ENCODE data around the gene SH3TC2.

The SH3TC2 gene

GRCh38 chr5:148996270-148996669, 66.6 kb downstream of the SH3TC2 start:
- DNase-seq: no peak

- no peak for DNase-seq
Measured at GRCh38 chr5:148995791-148996190, 67.1 kb downstream of the SH3TC2 start.

- no peak for DNase-seq
Measured at GRCh38 chr5:148993283-148993936, 69.5 kb downstream of the SH3TC2 start.

- DNase-seq: no peak
Measured at GRCh38 chr5:148992265-148992664, 70.6 kb downstream of the SH3TC2 start.

GRCh38 chr5:148991566-148991965, 71.3 kb downstream of the SH3TC2 start:
- no peak for DNase-seq

GRCh38 chr5:148990817-148991216, 72.0 kb downstream of the SH3TC2 start:
- no peak for DNase-seq

GRCh38 chr5:148989567-148989966, 73.3 kb downstream of the SH3TC2 start:
- no peak for DNase-seq

GRCh38 chr5:148988328-148988727, 74.5 kb downstream of the SH3TC2 start:
- no peak for DNase-seq

GRCh38 chr5:148986636-148987035, 76.2 kb downstream of the SH3TC2 start:
- no peak for DNase-seq

GRCh38 chr5:148984345-148984744, 78.5 kb downstream of the SH3TC2 start:
- DNase-seq: no peak

GRCh38 chr5:148981353-148981752, 81.5 kb downstream of the SH3TC2 start:
- no peak for DNase-seq

GRCh38 chr5:148980731-148981130, 82.1 kb downstream of the SH3TC2 start:
- DNase-seq: no peak

GRCh38 chr5:148979083-148979723, 83.7 kb downstream of the SH3TC2 start:
- no peak for DNase-seq

GRCh38 chr5:148978370-148979082, 84.3 kb downstream of the SH3TC2 start:
- DNase-seq: no peak

GRCh38 chr5:148976569-148977381, 86.1 kb downstream of the SH3TC2 start:
- no peak for DNase-seq

GRCh38 chr5:148974642-148975327, 88.1 kb downstream of the SH3TC2 start:
- DNase-seq: no peak

GRCh38 chr5:148973455-148973854, 89.4 kb downstream of the SH3TC2 start:
- DNase-seq: no peak

GRCh38 chr5:148972974-148973374, 89.9 kb downstream of the SH3TC2 start:
- no peak for DNase-seq

- no peak for DNase-seq
Measured at GRCh38 chr5:148972396-148972795, 90.5 kb downstream of the SH3TC2 start.

GRCh38 chr5:148970876-148971275, 92.0 kb downstream of the SH3TC2 start:
- no peak for DNase-seq

- no peak for DNase-seq
Measured at GRCh38 chr5:148970228-148970627, 92.6 kb downstream of the SH3TC2 start.

- no peak for DNase-seq
Measured at GRCh38 chr5:148969291-148969690, 93.6 kb downstream of the SH3TC2 start.

- DNase-seq: no peak
Measured at GRCh38 chr5:148968311-148968710, 94.6 kb downstream of the SH3TC2 start.

Measured in T-helper 1 cell (primary cell).